Activated T-cell treated with anti-CD3 and anti-CD28 coated beads, Interleukin-2, amount 50 U/mL, for 24 hours (primary cell): Measurements from ENCODE around the gene NKPD1.

ENCODE experiments used
- DNase-seq: peaks from one replicate; pipeline ENCODE4 v3.0.0-alpha.2; 2020
- H3K27ac Mint-ChIP-seq: 2 replicates; pipeline ENCODE4 v1.8.0; 2020; ENCODE audit warnings: mild to moderate bottlenecking, mixed read lengths
- H3K27me3 Mint-ChIP-seq: 2 replicates; pipeline ENCODE4 v1.8.0; 2020; ENCODE audit warnings: mixed read lengths
- H3K36me3 Mint-ChIP-seq: 2 replicates; pipeline ENCODE4 v1.8.0; 2020; ENCODE audit warnings: low read depth, mixed read lengths
- H3K4me1 Mint-ChIP-seq: 2 replicates; pipeline ENCODE4 v1.8.0; 2020; ENCODE audit warnings: low read depth, mixed read lengths
- H3K4me3 Mint-ChIP-seq: 2 replicates; pipeline ENCODE4 v1.8.0; 2020; ENCODE audit warnings: mild to moderate bottlenecking, moderate library complexity, mixed read lengths
- H3K9me3 Mint-ChIP-seq: 2 replicates; pipeline ENCODE4 v1.8.0; 2020; ENCODE audit warnings: mixed read lengths

The NKPD1 gene

DNA sequence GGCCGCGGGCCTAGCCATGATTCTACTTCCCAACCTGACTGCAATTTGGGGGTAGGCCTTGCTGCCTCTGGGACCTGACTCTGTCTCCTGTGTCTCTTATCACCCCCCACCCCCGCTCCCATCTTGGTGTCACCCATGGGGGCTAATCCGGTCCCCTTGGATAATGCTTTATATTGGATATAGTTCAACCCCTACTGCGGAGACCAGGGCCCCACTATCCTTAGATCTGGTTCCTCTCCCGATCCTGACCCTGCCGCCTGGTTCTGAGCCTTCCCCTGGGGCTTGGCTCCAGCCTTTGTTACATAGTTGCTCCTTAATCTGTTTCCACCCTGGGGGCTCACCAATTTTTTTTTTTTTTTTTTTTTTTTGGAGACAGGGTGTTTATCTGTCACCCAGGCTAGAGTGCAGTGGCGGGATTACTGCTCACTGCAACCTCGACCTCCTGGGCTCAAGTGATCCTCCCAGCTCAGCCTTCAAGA is 19.1 kb upstream of the NKPD1 start:
- peaks cover 25% of the 10 kb centered on the region for H3K36me3 Mint-ChIP-seq
- H3K27me3 Mint-ChIP-seq, result no peaks in the 10 kb centered on the region
- no peak for DNase-seq
- H3K4me3 Mint-ChIP-seq, result peak overlapping the region; percentile 80
- H3K4me1 Mint-ChIP-seq, result peaks cover 34% of the 10 kb centered on the region
- H3K9me3 Mint-ChIP-seq, result no peaks in the 10 kb centered on the region
- H3K27ac Mint-ChIP-seq, result peak overlapping the region; percentile 84

DNA sequence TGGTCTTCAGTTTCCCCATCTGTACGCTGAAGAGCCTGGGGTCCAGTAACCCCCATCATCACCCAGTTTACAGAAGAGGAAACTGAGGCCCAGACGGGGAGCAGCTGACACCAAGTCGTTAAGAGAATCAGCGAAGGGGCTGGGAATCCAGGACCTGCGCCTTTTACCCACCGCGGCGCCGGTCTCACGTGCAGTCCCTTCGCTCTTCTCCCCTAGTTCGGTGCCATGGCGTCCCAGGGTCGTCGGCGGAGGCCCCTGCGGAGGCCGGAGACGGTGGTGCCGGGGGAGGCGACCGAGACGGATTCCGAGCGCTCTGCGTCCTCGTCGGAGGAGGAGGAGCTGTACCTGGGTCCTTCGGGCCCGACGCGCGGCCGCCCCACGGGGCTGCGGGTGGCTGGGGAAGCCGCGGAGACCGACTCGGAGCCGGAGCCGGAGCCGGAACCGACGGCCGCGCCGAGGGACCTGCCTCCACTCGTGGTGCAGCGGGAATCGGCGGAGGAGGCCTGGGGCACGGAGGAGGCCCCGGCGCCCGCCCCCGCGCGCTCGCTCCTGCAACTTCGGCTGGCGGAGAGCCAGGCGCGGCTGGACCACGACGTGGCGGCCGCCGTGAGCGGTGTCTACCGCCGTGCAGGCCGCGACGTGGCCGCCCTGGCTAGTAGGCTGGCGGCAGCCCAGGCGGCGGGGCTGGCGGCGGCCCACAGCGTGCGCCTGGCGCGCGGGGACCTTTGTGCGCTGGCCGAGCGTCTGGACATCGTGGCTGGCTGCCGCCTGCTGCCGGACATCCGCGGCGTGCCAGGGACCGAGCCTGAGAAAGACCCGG is 18.5 kb upstream of the NKPD1 start:
- H3K9me3 Mint-ChIP-seq, result no peaks in the 10 kb centered on the region
- H3K27me3 Mint-ChIP-seq, result no peaks in the 10 kb centered on the region
- peak overlapping the region; percentile 95 for H3K4me3 Mint-ChIP-seq
- H3K36me3 Mint-ChIP-seq, result peaks cover 25% of the 10 kb centered on the region
- peak; percentile 70 for DNase-seq
- H3K4me1 Mint-ChIP-seq, result peaks cover 34% of the 10 kb centered on the region
- peak overlapping the region; percentile 97 for H3K27ac Mint-ChIP-seq

GRCh38 chr19:45178262-45179071 is 17.7 kb upstream of the NKPD1 start, which contains the start of gene BLOC1S3:
Gene BLOC1S3 (plus strand): TSS chr19:45178784. CDS start chr19:45179297, 513 bp downstream.
- H3K4me3 Mint-ChIP-seq, result peak within 1 kb of the TSS; percentile 95
- peak within 1 kb of the TSS; percentile 97 for H3K27ac Mint-ChIP-seq
- peak; percentile 99 for DNase-seq
- H3K4me1 Mint-ChIP-seq, result peaks cover 42% of the 10 kb centered on the region
- H3K27me3 Mint-ChIP-seq, result no peaks in the 10 kb centered on the region
- peaks cover 25% of the 10 kb centered on the region for H3K36me3 Mint-ChIP-seq
- no peaks in the 10 kb centered on the region for H3K9me3 Mint-ChIP-seq

DNA sequence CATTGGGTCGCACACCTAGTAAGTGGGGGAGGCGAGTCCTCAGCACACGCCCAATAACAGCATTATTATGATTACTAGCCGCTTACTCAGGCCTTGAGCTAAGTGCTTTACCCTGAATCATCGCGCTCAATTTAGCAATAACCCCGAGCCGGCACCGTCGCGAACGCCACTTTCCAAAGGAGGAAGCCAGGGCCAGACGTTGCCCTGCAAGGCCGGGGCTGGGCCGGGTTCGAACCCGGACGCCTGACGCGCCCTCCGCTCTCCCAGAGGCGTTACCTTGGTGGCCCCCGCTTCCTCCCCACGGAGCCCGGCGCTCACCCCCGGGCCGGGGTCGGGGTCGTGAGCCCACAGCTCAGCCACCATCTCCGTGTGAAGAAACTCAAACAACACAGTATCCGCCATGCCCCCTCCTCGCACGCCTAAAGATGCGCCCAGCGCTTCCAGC is 17.1 kb upstream of the NKPD1 start, which contains the start of gene TRAPPC6A:
Gene TRAPPC6A (minus strand): TSS at position 421 of the 445 bp plus-strand sequence. CDS start 19 bp downstream, at position 402.
- no peaks in the 10 kb centered on the region for H3K27me3 Mint-ChIP-seq
- H3K36me3 Mint-ChIP-seq, result peaks cover 25% of the 10 kb centered on the region
- H3K27ac Mint-ChIP-seq, result peak within 1 kb of the TSS; percentile 97
- no peaks in the 10 kb centered on the region for H3K9me3 Mint-ChIP-seq
- peaks cover 44% of the 10 kb centered on the region for H3K4me1 Mint-ChIP-seq
- DNase-seq, result no peak
- H3K4me3 Mint-ChIP-seq, result peak within 1 kb of the TSS; percentile 95

- Mint-ChIP-seq H3K4me3 (no peak overlapping the region), H3K36me3 (peaks cover 18% of the 10 kb centered on the region), H3K27ac (peak overlapping the region; percentile 11), H3K4me1 (peaks cover 53% of the 10 kb centered on the region), H3K27me3 (no peaks in the 10 kb centered on the region), H3K9me3 (no peaks in the 10 kb centered on the region)
- no peak for DNase-seq
Measured at GRCh38 chr19:45175515-45176345, 14.9 kb upstream of the NKPD1 start.

DNA sequence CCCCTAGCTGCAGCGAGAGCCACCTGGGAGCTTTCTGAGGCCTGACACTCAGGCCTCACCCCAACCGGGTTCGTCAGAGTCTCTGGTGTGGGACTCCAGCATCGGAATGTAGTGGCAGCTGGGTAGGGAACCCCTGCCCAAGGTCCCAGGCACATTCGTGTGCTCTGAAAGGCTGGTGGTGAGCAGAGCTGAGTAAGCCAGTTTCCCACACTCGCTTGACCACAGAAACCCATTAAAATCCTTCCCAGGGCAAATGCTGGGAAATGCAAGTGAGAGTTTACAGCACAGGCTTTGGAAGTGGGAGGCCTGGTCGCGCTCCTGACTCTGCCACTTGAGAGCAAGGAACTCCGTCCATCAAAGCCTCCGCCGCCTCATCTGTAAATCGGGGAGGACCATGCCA is 13.0 kb upstream of the NKPD1 start:
- peaks cover 50% of the 10 kb centered on the region for H3K4me1 Mint-ChIP-seq
- H3K27me3 Mint-ChIP-seq, result no peaks in the 10 kb centered on the region
- peak overlapping the region; percentile 55 for H3K27ac Mint-ChIP-seq
- no peak overlapping the region for H3K4me3 Mint-ChIP-seq
- no peak for DNase-seq
- no peaks in the 10 kb centered on the region for H3K9me3 Mint-ChIP-seq
- peaks cover 7% of the 10 kb centered on the region for H3K36me3 Mint-ChIP-seq

- no peak overlapping the region for H3K4me3 Mint-ChIP-seq
Measured at GRCh38 chr19:45172611-45173208, 11.9 kb upstream of the NKPD1 start.

DNA sequence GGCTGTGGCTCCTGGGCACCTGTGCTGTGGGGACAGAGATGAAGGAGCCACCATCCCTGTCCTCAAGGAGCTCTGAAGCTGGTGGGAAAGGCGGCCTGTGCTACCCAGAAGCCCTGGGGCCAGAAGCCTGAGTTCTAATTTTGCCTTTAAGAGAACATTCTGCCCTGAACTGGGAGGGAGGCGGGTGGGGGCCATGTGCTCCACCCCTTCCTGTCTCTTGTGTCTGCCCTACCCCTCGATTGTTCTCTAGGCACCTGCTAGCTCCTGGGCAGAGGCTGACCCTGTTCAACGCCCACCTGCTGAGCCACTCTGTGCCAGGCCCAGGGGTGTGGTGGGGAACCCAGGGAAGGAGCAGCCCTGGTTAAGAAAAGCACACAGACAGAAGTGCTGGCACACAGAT is 11.4 kb upstream of the NKPD1 start:
- Mint-ChIP-seq H3K27ac (peak overlapping the region; percentile 87), H3K9me3 (no peaks in the 10 kb centered on the region), H3K36me3 (no peaks in the 10 kb centered on the region), H3K4me3 (no peak overlapping the region), H3K27me3 (no peaks in the 10 kb centered on the region), H3K4me1 (peaks cover 45% of the 10 kb centered on the region)
- peak; percentile 52 for DNase-seq

More at GRCh38 chr19:45172611-45173208, 11.9 kb upstream of the NKPD1 start:
- no peak for DNase-seq
- peak overlapping the region; percentile 87 for H3K27ac Mint-ChIP-seq
- no peaks in the 10 kb centered on the region for H3K9me3 Mint-ChIP-seq
- H3K27me3 Mint-ChIP-seq, result no peaks in the 10 kb centered on the region
- peaks cover 49% of the 10 kb centered on the region for H3K4me1 Mint-ChIP-seq
- H3K36me3 Mint-ChIP-seq, result peaks cover 2% of the 10 kb centered on the region

GRCh38 chr19:45171211-45171623 is 10.4 kb upstream of the NKPD1 start:
- peaks cover 45% of the 10 kb centered on the region for H3K4me1 Mint-ChIP-seq
- H3K27me3 Mint-ChIP-seq, result no peaks in the 10 kb centered on the region
- H3K36me3 Mint-ChIP-seq, result no peaks in the 10 kb centered on the region
- H3K4me3 Mint-ChIP-seq, result peak overlapping the region; percentile 27
- peak overlapping the region; percentile 87 for H3K27ac Mint-ChIP-seq
- no peaks in the 10 kb centered on the region for H3K9me3 Mint-ChIP-seq
- no peak for DNase-seq

DNA sequence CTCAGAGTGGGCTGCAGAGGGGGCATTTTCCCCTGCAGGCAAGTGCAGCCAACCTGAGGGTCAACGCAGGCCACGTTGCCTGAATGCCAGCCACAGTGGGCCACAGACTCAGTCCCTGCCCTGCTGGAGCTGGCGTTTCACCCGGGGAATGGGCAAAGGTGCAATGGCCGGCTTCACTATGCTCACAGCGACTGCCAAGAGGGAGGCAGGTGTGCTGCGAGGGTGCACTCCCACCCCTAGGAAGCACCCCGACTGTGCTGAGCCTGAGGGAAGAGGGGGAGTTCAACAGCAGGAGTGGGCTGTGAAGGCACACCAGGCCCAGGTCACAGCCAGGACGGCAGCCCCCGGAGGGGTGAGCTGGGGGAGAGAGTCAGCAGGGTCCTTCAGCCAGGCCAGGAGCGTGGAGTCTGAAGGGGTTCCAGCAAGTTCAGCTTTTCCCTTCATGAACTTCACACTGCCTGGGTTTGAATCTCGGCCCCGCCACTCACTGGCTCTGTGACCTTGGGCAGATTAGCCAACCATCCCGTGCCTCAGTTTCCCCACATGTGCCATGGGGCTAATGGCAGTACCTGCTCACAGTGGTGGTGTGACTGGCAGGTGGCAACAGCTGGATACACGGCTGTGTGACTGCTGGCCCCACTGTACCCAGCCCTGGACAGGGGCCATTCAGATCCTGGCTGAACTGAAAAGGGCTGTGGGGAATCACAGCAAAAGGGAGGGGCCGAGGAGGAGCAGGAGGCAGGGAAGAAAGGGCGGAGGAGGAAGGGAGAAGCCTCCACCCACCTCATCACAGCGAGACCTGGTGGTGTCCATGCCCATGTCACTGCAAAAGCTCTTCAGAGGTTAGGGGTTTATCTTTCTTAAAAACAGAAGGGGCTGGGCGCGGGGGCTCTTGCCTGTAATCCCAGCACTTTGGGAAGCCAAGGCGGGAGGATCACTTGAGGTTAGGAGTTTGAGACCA is 9.6 kb upstream of the NKPD1 start:
- no peaks in the 10 kb centered on the region for H3K36me3 Mint-ChIP-seq
- peak overlapping the region; percentile 87 for H3K27ac Mint-ChIP-seq
- no peak overlapping the region for H3K4me3 Mint-ChIP-seq
- DNase-seq, result no peak
- no peaks in the 10 kb centered on the region for H3K27me3 Mint-ChIP-seq
- no peaks in the 10 kb centered on the region for H3K9me3 Mint-ChIP-seq
- peaks cover 41% of the 10 kb centered on the region for H3K4me1 Mint-ChIP-seq

GRCh38 chr19:45169602-45170001 is 8.8 kb upstream of the NKPD1 start:
- Mint-ChIP-seq H3K27me3 (no peaks in the 10 kb centered on the region), H3K36me3 (no peaks in the 10 kb centered on the region), H3K9me3 (no peaks in the 10 kb centered on the region), H3K4me3 (no peak overlapping the region), H3K27ac (no peak overlapping the region), H3K4me1 (peaks cover 41% of the 10 kb centered on the region)
- no peak for DNase-seq

- Mint-ChIP-seq H3K4me3 (no peak overlapping the region), H3K27ac (no peak overlapping the region), H3K27me3 (no peaks in the 10 kb centered on the region), H3K9me3 (no peaks in the 10 kb centered on the region), H3K4me1 (peaks cover 44% of the 10 kb centered on the region), H3K36me3 (no peaks in the 10 kb centered on the region)
- DNase-seq, result no peak
Measured at GRCh38 chr19:45168767-45169351, 8.1 kb upstream of the NKPD1 start.
